H1 (cell line): ENCODE data around the gene SH2D7. TPM values are rescaled to one million over a fixed set of nuclear protein-coding genes. Genes with fewer than 3 reads are reported as not detected.

ENCODE experiments used
- CTCF ChIA-PET: fragments of 300-600 bp; sonication (Branson Sonifier 250); formaldehyde crosslinking; loops from one replicate; lab custom pipeline; 2021; ENCODE audit not compliant: partially characterized antibody; lab: Charles Lee
- POLR2A ChIA-PET: fragments of 300-600 bp; sonication (Branson Sonifier 250); formaldehyde crosslinking; loops from one replicate; lab custom pipeline; 2021; ENCODE audit warnings: inconsistent platforms; ENCODE audit not compliant: partially characterized antibody; lab: Charles Lee
- DNase-seq, 2 experiments: peaks; one replicate each; pipeline versions ENCODE4 v3.0.0 to v3.0.0-alpha.2; 2010 to 2022; ENCODE audit warnings: low spot score in 2 of 2, low read depth in 1 of 2, mixed read lengths in 1 of 2
- FAIRE-seq: peaks from 2 replicates; lab custom pipeline; 2011; peaks lifted over from hg19 to GRCh38; lab: Jason Lieb, UNC
- H2AFZ ChIP-seq: 2 replicates; pipeline ENCODE4 v1.8.1; 2012; ENCODE audit warnings: low read length, inconsistent platforms
- H2AK5ac ChIP-seq: 2 replicates; pipeline ENCODE4 v1.6.1; 2013; ENCODE audit warnings: low read depth, low read length
- H2BK120ac ChIP-seq: replicated peaks from 2 replicates; pipeline ENCODE3; 2013; ENCODE audit warnings: low read depth, low read length, inconsistent platforms
- H2BK12ac ChIP-seq: 2 replicates; pipeline ENCODE4 v1.6.1; 2013; ENCODE audit warnings: low read depth, low read length
- H2BK15ac ChIP-seq: 2 replicates; pipeline ENCODE4 v1.6.1; 2013; ENCODE audit warnings: low read length
- H2BK20ac ChIP-seq: 2 replicates; pipeline ENCODE4 v1.6.1; 2013; ENCODE audit warnings: low read length
- H2BK5ac ChIP-seq: 2 replicates; pipeline ENCODE4 v1.6.1; 2013; ENCODE audit warnings: low read depth, low read length
- H3K14ac ChIP-seq: 2 replicates; pipeline ENCODE4 v1.6.1; 2013; ENCODE audit warnings: inconsistent platforms; ENCODE audit not compliant: insufficient read length
- H3K18ac ChIP-seq: 2 replicates; pipeline ENCODE4 v1.6.1; 2013; ENCODE audit warnings: low read length; ENCODE audit errors: extremely low read depth
- H3K23ac ChIP-seq: 2 replicates; pipeline ENCODE4 v1.6.1; 2013; ENCODE audit warnings: inconsistent platforms; ENCODE audit not compliant: insufficient read length
- H3K23me2 ChIP-seq: 2 replicates; pipeline ENCODE4 v1.6.1; 2013; ENCODE audit warnings: low read depth, low read length
- H3K27ac ChIP-seq: 2 replicates; pipeline ENCODE4 v1.6.1; 2011; ENCODE audit warnings: low read depth, low read length, inconsistent platforms
- H3K27me3 ChIP-seq, 4 experiments: replicated peaks in 1 of 4; 1 replicate in 1 of 4; 2 replicates in 3 of 4; pipeline versions ENCODE4 v1.6.1 to v1.8.1; 2011 to 2013; ENCODE audit warnings: low read length in 3 of 4, mild to moderate bottlenecking in 3 of 4, inconsistent platforms in 2 of 4, mixed read lengths in 2 of 4, moderate library complexity in 1 of 4; ENCODE audit not compliant: control insufficient read depth in 3 of 4, insufficient read depth in 3 of 4; ENCODE audit errors: extremely low read depth in 1 of 4
- H3K36me3 ChIP-seq, 4 experiments: 2 replicates each; pipeline versions ENCODE4 v1.6.1 to v1.8.1; 2011 to 2013; ENCODE audit warnings: mild to moderate bottlenecking in 4 of 4, low read length in 3 of 4, moderate library complexity in 2 of 4, control low read depth in 1 of 4, inconsistent platforms in 1 of 4; ENCODE audit not compliant: insufficient read depth in 4 of 4, control insufficient read depth in 2 of 4
- H3K4ac ChIP-seq: replicated peaks from 2 replicates; pipeline ENCODE3; 2013; ENCODE audit warnings: low read length, low read depth, mixed read lengths, inconsistent platforms; ENCODE audit not compliant: insufficient read length
- H3K4me1 ChIP-seq, 4 experiments: replicated peaks in 1 of 4; 1 replicate in 1 of 4; 2 replicates in 3 of 4; pipeline versions ENCODE4 v1.6.1 to v1.8.1; 2011 to 2013; ENCODE audit warnings: low read length in 3 of 4, inconsistent platforms in 2 of 4, mixed read lengths in 1 of 4; ENCODE audit not compliant: insufficient read depth in 4 of 4, control insufficient read depth in 3 of 4
- H3K4me2 ChIP-seq, 2 experiments: 2 replicates each; pipeline versions ENCODE4 v1.6.1 to v1.8.1; 2011 to 2013; ENCODE audit warnings: low read depth in 2 of 2, low read length in 2 of 2, control low read depth in 1 of 2, inconsistent platforms in 1 of 2, mild to moderate bottlenecking in 1 of 2; ENCODE audit not compliant: insufficient read depth in 1 of 2
- H3K4me3 ChIP-seq, 4 experiments: fragments of 200-600, 300-600 bp in 1 of 4; sonication (generic), shearing (Covaris generic), sonication (Bioruptor Twin) in 1 of 4; 2 replicates each; pipeline versions ENCODE4 v1.5.1 to v1.8.1; 2011 to 2016; ENCODE audit warnings: low read length in 4 of 4, low read depth in 3 of 4, control low read depth in 2 of 4, inconsistent platforms in 2 of 4, mild to moderate bottlenecking in 2 of 4, mixed read lengths in 1 of 4, moderate library complexity in 1 of 4; ENCODE audit not compliant: insufficient read depth in 2 of 4; ENCODE audit errors: extremely low read depth in 1 of 4
- H3K56ac ChIP-seq: replicated peaks from 2 replicates; pipeline ENCODE3; 2013; ENCODE audit warnings: low read depth, mild to moderate bottlenecking, mixed read lengths, low read length, inconsistent platforms; ENCODE audit not compliant: insufficient read length
- H3K79me1 ChIP-seq: 2 replicates; pipeline ENCODE4 v1.6.1; 2013; ENCODE audit warnings: low read depth, low read length, control low read depth
- H3K79me2 ChIP-seq, 2 experiments: 2 replicates each; pipeline versions ENCODE4 v1.6.1 to v1.8.1; 2012 to 2013; ENCODE audit warnings: low read length in 2 of 2, mild to moderate bottlenecking in 2 of 2, inconsistent platforms in 1 of 2; ENCODE audit not compliant: insufficient read depth in 2 of 2, control insufficient read depth in 1 of 2
- H3K9ac ChIP-seq, 4 experiments: replicated peaks in 1 of 4; 1 replicate in 1 of 4; 2 replicates in 3 of 4; pipeline versions ENCODE4 v1.6.1 to v1.8.1; 2011 to 2013; ENCODE audit warnings: low read depth in 3 of 4, low read length in 3 of 4, control low read depth in 2 of 4, mild to moderate bottlenecking in 2 of 4, moderate library complexity in 2 of 4, inconsistent platforms in 1 of 4; ENCODE audit errors: extremely low read depth in 1 of 4
- H3K9me3 ChIP-seq, 2 experiments: 2 replicates each; pipeline versions ENCODE4 v1.6.1 to v1.8.1; 2012 to 2013; ENCODE audit warnings: mild to moderate bottlenecking in 2 of 2, moderate library complexity in 2 of 2, control low read depth in 1 of 2, inconsistent platforms in 1 of 2, low read depth in 1 of 2, low read length in 1 of 2, mixed read lengths in 1 of 2; ENCODE audit not compliant: insufficient read depth in 2 of 2
- H4K20me1 ChIP-seq, 2 experiments: replicated peaks in 1 of 2; 2 replicates each; pipeline versions ENCODE3 to v1.8.1; 2011 to 2013; ENCODE audit warnings: inconsistent platforms in 2 of 2, low read length in 2 of 2, mild to moderate bottlenecking in 1 of 2; ENCODE audit not compliant: insufficient read depth in 2 of 2, control insufficient read depth in 1 of 2
- H4K5ac ChIP-seq: 2 replicates; pipeline ENCODE4 v1.6.1; 2013; ENCODE audit warnings: low read length, low read depth, mixed read lengths, inconsistent platforms; ENCODE audit not compliant: insufficient read length
- H4K8ac ChIP-seq: 2 replicates; pipeline ENCODE4 v1.8.0; 2013; ENCODE audit warnings: mild to moderate bottlenecking, moderate library complexity, low read length, inconsistent platforms; ENCODE audit not compliant: insufficient read depth; ENCODE audit errors: extremely low read depth
- H4K91ac ChIP-seq: replicated peaks from 2 replicates; pipeline ENCODE3; 2013; ENCODE audit warnings: low read length, mixed read lengths, inconsistent platforms; ENCODE audit not compliant: insufficient read length
- ASH2L ChIP-seq: fragments of 200-600, 300-600 bp; sonication (generic); IDR thresholded peaks from one replicate; pipeline ENCODE4 v1.7.1; 2017; ENCODE audit warnings: low read length
- CHD1 ChIP-seq: IDR thresholded peaks from 2 replicates; pipeline ENCODE4 v1.6.1; 2012; ENCODE audit warnings: low read depth, low read length, improper control_type of control experiment
- KDM5A ChIP-seq: fragments of 200-600 bp; IDR thresholded peaks from 2 replicates; pipeline ENCODE4 v1.7.1; 2012; ENCODE audit warnings: mild to moderate bottlenecking, low read length, inconsistent platforms, mixed read lengths
- NANOG ChIP-seq: IDR thresholded peaks from 2 replicates; pipeline ENCODE4 v1.6.1; 2011; ENCODE audit warnings: low read length, low read depth, mild to moderate bottlenecking, inconsistent platforms; ENCODE audit not compliant: insufficient read depth, poor library complexity, severe bottlenecking
- PHF8 ChIP-seq: fragments of 200-600 bp; sonication (generic); conservative IDR thresholded peaks from 2 replicates; pipeline ENCODE4 v1.7.1; 2012; ENCODE audit warnings: low read depth, mild to moderate bottlenecking, inconsistent platforms, low read length, moderate library complexity
- POU5F1 ChIP-seq: IDR thresholded peaks from 2 replicates; pipeline ENCODE4 v1.6.1; 2011; ENCODE audit warnings: low read depth, mild to moderate bottlenecking, low read length, moderate library complexity
- TAF1 ChIP-seq: IDR thresholded peaks from 2 replicates; pipeline ENCODE4 v1.6.1; 2011; ENCODE audit warnings: mild to moderate bottlenecking, low read depth, low read length
- WGBS, 2 experiments: shearing (Covaris generic) in 1 of 2; methylation state at CpG; one replicate each; pipeline versions ENCODE4 v1.1.6 to v1.1.7; 2013 to 2015; ENCODE audit warnings: low lambda C conversion rate in 2 of 2, mixed read lengths in 2 of 2, inconsistent platforms in 1 of 2, low coverage in 1 of 2, missing lambda C conversion rate in 1 of 2; ENCODE audit not compliant: insufficient replicate concordance in 2 of 2, insufficient coverage in 1 of 2, insufficient read length in 1 of 2; ENCODE audit errors: extremely low coverage in 1 of 2, missing lambda C conversion rate in 1 of 2; 5-methylcytosine and 5-hydroxymethylcytosine counted together
- polyA plus RNA-seq, 7 experiments: library from polyadenylated mRNA; depleted of rRNA in 3 of 7; stranded (reverse) in 5 of 7; unstranded in 2 of 7; fragments of >200 nt in 5 of 7; fragments of 200-250 nt in 2 of 7; gene quantifications; 1 replicate in 5 of 7; 2 replicates in 1 of 7; 4 replicates in 1 of 7; pipeline versions ENCODE4 v1.2.1 to v1.2.3, GENCODE V29; 2011 to 2013; ENCODE audit warnings: missing spikeins in 2 of 7, mixed read lengths in 2 of 7
- total RNA-seq: library from RNA; stranded (reverse); fragmentation: NEBNext Ultra II Directional; extraction: Animal tissue kit (Norgen Biotek cat#: 25700); gene quantifications from 2 replicates; pipeline ENCODE4 v1.2.1, GENCODE V29; 2021

The SH2D7 gene
- total and polyA plus RNA-seq, 2 of the 8 experiments (the other 6 are each of a cell fraction or from before 2014, with no cell fraction given) = not detected

DNA sequence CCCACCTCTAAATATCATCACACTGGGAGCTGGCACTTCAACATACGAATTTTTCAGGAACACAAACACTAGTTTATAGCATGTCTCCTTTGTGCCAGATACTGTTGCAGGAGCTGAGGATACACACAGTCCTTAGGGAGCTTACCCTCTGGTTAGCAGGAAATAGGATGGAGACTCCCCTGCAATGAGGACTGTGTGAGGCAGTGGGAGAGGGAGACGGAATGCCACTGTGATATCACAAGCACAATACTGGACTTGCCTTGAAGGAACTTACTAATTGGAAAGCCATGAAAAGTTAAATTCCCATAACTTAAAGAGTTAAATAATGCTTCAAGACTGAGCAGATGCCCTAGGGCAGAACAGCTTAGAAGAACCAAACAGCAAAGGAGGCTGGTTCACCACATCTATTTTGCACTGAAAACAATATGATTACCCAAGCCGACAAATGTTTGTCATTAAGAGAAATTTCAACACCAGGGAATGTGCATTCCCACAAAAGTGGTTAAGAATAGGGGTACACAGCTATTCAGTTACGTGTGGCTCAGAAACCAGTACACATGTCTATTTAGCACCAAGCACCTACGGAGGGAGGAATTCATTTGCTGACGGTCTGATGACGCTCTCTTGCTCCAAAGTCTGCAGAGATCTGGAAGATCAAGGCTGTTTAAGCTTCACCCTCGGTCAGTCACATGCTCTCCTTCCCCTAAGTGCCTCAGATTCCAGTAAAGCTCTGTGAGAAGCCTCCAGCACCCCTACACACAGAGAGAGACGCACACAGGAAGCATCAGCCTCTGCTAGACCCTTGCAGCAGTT lies 20.1 kb upstream of the SH2D7 start:
- CTCF ChIA-PET = interaction anchor here (0.6 to 3.5 kb wide), 13 partner anchors 10 to 236 kb away, joined by 3 to 16 read pairs (median 4); no protein-coding TSS in a partner anchor
- Histone ChIP-seq H3K18ac (no peak overlapping the region), H2AK5ac (no peak overlapping the region), H2BK12ac (no peak overlapping the region), H2BK120ac (no peak overlapping the region), H3K23me2 (peaks cover 6% of the 10 kb centered on the region), H3K9me3 (no peaks in the 10 kb centered on the region), H2BK20ac (no peak overlapping the region), H3K56ac (no peak overlapping the region), H4K91ac (no peak overlapping the region), H3K14ac (no peak overlapping the region), H3K23ac (no peak overlapping the region), H3K9ac (no peak overlapping the region), H2BK5ac (no peak overlapping the region), H3K4ac (no peak overlapping the region), H3K27me3 (no peaks in the 10 kb centered on the region), H3K4me3 (no peak overlapping the region), H3K4me1 (peaks cover 10 to 24% (median 18%) of the 10 kb centered on the region in 4 experiments), H4K5ac (no peak overlapping the region), H3K27ac (no peak overlapping the region), H4K20me1 (peaks cover 0 to 7% of the 10 kb centered on the region in 2 experiments), H4K8ac (no peak overlapping the region), H3K79me2 (peaks cover 3 to 35% of the 10 kb centered on the region in 2 experiments; a peak in 3 of 4 replicates), H3K36me3 (no peaks in the 10 kb centered on the region), H2AFZ (no peak overlapping the region), H3K4me2 (peak overlapping the region; percentile 13 to 21; a peak in 2 of 4 replicates), H3K79me1 (peaks cover 8% of the 10 kb centered on the region), H2BK15ac (no peak overlapping the region)
- WGBS, 2 experiments = 80% methylated on average over 9 of the region's 9 CpGs; no CpG with 5 or more reads in 1 of the 2 experiments
- TF ChIP-seq PHF8 (no peak), CHD1 (no peak), TAF1 (no peak), KDM5A (no peak), ASH2L (no peak), NANOG (no peak), POU5F1 (no peak)
- POLR2A ChIA-PET = interaction anchor here (0.9 to 1.5 kb wide), 2 partner anchors 10 to 11 kb away, joined by 3 to 4 read pairs; no protein-coding TSS in a partner anchor
- FAIRE-seq = no peak
- no peak for DNase-seq
